ENCODE data around the gene CIART.
"Not testable (repeated sequence)": the region's sequence is repeated elsewhere in the genome, so short reads cannot be mapped to it uniquely, and the experiment has no call there.

DNA sequence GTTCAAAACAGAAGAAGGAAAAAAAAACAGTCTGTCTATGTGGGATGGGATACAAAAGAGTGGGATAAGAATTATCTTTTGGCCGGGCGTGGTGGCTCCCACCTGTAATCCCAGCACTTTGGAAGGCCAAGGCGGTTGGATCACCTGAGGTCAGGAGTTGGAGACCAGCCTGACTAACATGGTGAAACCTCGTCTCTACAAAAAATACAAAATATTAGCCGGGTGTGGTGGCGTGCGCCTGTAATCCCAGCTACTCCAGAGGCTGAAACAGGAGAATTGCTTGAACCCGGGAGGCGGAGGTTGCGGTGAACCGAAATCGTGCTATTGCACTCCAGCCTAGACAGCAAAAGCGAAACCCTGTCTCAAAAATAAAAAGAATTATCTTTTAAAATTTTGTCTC is 45.2 kb upstream of the CIART start:
- TF ChIP-seq POLR2A, POLR2AphosphoS5, EP300 (IDR thresholded peaks at IDR 0.05): not testable (repeated sequence)
- TF ChIP-seq, protein P1, sequence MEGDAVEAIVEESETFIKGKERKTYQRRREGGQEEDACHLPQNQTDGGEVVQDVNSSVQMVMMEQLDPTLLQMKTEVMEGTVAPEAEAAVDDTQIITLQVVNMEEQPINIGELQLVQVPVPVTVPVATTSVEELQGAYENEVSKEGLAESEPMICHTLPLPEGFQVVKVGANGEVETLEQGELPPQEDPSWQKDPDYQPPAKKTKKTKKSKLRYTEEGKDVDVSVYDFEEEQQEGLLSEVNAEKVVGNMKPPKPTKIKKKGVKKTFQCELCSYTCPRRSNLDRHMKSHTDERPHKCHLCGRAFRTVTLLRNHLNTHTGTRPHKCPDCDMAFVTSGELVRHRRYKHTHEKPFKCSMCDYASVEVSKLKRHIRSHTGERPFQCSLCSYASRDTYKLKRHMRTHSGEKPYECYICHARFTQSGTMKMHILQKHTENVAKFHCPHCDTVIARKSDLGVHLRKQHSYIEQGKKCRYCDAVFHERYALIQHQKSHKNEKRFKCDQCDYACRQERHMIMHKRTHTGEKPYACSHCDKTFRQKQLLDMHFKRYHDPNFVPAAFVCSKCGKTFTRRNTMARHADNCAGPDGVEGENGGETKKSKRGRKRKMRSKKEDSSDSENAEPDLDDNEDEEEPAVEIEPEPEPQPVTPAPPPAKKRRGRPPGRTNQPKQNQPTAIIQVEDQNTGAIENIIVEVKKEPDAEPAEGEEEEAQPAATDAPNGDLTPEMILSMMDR (IDR thresholded peaks at IDR 0.05), result not testable (repeated sequence)
